HG03039 (cell line): ENCODE data around the gene NIPBL.
"Not testable (repeated sequence)": the region's sequence is repeated elsewhere in the genome, so short reads cannot be mapped to it uniquely, and the experiment has no call there.

Experiments
- ATAC-seq: cut with Tn5 transposase; IDR thresholded peaks from one replicate; pipeline ENCODE4 v1.9.1; 2021; ENCODE audit warnings: mild to moderate bottlenecking, moderate library complexity; ENCODE audit not compliant: unreplicated experiment

Gene NIPBL

GRCh38 chr5:36901856-36902255, 25.3 kb downstream of the NIPBL start:
- ATAC-seq: no peak

- no peak for ATAC-seq
Measured at GRCh38 chr5:36902353-36902752, 25.8 kb downstream of the NIPBL start.

- no peak for ATAC-seq
Measured at GRCh38 chr5:36904677-36905076, 28.1 kb downstream of the NIPBL start.

DNA sequence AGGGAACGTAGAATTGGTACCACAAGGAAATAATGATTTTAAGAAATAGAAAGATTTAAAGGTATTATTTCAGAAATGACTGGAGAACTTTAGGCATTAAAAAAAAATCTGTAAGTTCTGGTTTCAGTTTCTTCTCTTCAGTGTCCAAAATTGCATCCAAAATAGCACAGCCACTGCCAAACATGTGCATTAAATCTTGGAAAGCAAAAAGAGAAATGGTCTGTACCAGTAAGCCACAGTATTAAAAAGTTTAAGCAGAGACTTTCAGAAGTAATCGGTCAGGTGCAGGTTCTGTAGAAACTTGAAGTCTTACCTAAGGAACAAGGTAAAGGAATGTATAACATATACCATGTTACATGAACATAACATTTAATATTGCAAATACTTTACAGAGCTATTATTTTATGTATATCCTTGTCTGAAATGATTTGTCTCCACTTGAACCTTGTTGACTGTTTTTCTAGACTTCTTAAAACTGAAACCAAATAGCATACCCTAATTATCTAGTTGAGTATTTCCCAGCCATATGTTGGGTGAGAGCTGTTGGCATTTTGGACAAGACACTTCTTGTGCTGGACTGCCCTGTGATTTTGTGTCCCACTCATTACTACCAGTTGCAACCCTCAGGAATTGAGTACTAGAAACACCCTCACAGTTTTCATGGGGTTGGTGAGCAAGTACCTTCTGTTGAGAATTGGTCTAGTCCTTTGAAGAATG, 32.1 kb downstream of the NIPBL start:
- ATAC-seq: no peak

DNA sequence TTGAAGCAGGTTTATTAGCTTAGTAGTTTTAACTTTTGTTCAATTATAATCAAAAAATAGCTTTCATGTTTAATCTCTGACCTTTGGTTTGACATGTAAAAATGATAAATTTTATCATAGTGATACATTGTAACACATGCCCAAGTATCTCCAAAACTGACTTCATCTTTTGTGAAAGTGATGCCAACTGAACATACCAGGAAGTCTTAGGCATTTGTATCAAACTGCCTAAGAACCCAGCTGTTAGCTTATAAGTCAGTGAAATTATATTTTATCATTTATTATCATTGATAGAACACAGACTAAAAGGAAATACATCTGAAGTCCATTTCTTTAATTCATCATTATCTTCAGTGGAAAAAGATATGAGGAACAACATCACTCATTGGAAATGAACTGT, 39.1 kb downstream of the NIPBL start:
- ATAC-seq: no peak

GRCh38 chr5:36916614-36917013, 40.0 kb downstream of the NIPBL start:
- not testable (repeated sequence) for ATAC-seq

DNA sequence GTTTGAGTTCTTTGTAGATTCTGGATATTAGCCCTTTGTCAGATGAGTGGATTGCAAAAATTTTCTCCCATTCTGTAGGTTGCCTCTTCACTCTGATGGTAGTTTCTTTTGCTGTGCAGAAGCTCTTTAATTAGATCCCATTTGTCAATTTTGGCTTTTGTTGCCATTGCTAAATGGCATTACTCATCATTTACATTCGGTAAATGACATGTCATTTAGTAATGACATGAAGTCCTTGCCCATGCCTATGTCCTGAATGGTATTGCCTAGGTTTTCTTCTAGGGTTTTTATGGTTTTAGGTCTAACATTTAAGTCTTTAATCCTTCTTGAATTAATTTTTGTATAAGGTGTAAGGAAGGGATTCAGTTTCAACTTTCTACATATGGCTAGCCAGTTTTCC, 40.8 kb downstream of the NIPBL start:
- ATAC-seq: not testable (repeated sequence)

DNA sequence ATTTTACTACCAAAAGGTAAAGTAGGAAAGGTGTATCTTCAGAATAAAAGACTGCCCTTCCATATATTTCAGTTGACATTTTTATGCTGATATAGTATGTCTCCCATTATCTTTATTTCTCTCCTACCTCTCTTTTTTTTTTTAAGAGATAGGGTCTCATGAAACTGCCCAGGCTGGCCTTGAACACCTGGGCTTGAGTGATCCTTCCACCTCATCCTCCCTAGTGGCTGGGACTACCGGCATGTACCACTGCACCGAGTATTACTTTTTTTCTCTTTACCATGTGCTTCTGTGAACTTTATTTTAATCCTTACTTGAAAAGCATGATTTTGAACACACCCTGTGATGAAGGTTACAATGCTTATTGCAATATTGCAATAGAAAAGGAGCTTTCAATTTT, 42.7 kb downstream of the NIPBL start:
- ATAC-seq: no peak

GRCh38 chr5:36919650-36920049, 43.1 kb downstream of the NIPBL start:
- ATAC-seq: no peak

GRCh38 chr5:36928947-36929346, 52.4 kb downstream of the NIPBL start:
- no peak for ATAC-seq

DNA sequence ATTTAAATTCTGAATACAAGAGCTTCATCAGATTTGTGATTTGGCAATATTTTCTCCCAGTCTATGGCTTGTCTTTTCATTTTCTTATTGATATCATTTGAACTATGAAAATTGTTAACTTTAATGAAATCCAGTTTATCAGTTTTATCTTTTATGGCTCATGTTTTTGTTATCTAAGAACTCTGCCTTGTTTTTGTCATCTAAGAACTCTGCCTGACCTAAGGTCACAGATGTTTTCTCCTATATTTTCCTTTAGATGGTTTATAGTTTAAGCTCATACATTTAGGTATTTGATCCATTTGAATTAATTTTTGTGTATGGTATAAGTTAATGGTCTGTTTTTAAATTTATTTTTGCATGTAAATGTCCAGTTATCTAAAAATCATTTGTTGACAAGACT, 52.9 kb downstream of the NIPBL start:
- ATAC-seq: no peak

- no peak for ATAC-seq
Measured at GRCh38 chr5:36932056-36932455, 55.5 kb downstream of the NIPBL start.

GRCh38 chr5:36932699-36933098, 56.1 kb downstream of the NIPBL start:
- no peak for ATAC-seq

GRCh38 chr5:36934740-36935356, 58.3 kb downstream of the NIPBL start:
- ATAC-seq: no peak

DNA sequence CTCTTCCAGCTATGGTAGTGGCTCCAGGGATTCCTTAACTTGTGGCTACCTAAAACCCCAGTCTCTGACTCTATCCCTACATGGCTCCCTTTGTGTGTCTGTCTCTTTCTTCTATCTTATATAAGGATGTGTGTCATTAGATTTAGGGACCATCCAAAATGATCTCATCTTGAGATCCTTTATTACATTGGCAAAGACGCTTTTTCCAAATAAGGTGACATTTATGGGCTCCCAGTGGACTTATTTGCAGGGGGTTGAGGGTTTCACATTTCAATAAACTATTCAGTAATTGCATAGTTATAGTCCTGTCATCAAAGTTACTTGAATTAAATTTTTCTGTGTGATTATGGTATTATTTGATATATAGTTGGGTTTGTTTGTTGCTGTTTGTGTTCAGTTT, 59.2 kb downstream of the NIPBL start:
- ATAC-seq: no peak

GRCh38 chr5:36936309-36936708, 59.7 kb downstream of the NIPBL start:
- no peak for ATAC-seq

DNA sequence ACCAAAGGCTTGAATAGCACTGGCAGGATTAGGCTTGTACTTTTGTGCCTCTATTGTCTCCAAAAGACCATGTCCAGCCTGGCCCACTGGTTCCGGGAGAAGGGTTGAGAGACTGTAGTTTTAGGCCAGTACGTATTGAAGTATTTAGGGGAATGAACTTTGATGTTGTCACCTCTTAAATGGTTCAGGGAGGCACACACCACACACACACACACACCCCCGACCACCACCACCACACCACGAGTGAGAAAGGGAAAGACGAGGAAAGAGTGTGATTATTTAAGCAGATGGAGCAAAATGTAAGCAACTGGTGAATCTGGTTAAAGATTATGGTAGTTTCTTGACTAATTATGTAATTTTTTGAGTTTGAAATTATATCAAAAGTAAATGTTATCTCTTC, 61.6 kb downstream of the NIPBL start:
- ATAC-seq: no peak

GRCh38 chr5:36939969-36940858, 63.6 kb downstream of the NIPBL start:
- no peak for ATAC-seq

- no peak for ATAC-seq
Measured at GRCh38 chr5:36943584-36943983, 67.0 kb downstream of the NIPBL start.

GRCh38 chr5:36944024-36944423, 67.5 kb downstream of the NIPBL start:
- ATAC-seq: no peak

DNA sequence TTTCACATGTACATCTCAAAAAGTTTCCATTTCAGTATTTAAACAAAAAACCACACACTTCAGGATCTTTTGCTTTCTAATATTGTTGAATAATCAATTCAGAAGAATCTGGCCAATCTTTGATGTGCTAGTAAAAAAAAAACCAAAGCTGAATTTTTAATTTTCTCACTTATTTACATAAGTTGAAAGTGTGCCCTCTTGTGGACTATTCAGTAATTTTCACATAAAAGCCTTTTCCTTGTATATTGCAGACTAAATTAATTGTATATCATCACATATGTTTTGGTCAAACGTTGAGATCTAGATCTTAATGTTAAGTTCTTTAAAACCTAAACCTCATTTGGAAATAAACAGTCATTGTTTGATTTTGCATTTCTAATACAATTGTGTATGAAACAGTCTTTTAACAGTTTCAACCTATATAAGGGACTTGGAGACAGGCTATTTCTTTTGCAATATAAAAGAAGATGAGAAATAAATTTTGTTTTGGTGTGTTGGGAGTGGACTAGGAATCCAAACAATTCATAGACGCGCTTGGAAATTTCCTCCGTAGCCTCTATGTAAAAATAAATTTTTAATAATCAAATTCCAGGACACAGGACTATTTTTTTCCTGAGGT, 68.1 kb downstream of the NIPBL start:
- no peak for ATAC-seq
